Measurements from ENCODE around the gene AKAP1. TPM values are rescaled to one million over a fixed set of nuclear protein-coding genes. Genes with fewer than 3 reads are reported as not detected.
A peak's percentile ranks its signal among the peaks of the same experiment; 100 is the strongest.

AKAP1 gene
- total and polyA plus RNA-seq, 2 donors (not counting 1 experiment from before 2014, with no cell fraction given): 20.1 to 26.6 TPM

DNA sequence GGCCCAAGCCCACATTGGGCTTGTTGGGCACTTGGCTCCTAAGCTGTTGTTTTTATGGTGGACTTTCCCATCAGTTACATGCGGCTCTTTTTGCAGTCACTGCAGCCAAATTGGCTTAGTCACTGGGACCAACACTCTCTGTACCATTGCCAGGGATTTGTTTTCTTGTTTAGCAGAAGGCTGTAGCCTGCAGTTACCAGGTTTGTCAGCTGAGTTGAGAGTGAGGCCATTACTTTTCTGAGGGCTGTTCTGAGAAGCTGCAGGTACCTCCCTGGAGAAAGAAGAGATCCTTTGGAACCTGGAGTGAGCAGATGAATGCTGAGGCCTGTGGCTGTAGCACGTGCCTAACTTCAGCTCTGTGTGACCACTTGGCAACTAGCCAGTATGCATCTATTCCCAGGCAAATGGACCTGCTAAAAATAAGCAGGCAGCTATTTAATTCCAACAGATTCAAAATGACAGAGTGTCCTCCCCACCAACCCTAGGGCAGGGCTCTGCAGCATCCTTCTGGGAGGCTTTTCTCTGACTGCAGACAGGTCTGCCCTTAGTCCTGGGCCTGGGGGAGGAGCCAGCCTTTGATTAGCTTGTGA is 12.9 kb downstream of the AKAP1 start:
- H3K4me3 Mint-ChIP-seq: no peak overlapping the region
- POLR2A ChIA-PET: no interaction called here

DNA sequence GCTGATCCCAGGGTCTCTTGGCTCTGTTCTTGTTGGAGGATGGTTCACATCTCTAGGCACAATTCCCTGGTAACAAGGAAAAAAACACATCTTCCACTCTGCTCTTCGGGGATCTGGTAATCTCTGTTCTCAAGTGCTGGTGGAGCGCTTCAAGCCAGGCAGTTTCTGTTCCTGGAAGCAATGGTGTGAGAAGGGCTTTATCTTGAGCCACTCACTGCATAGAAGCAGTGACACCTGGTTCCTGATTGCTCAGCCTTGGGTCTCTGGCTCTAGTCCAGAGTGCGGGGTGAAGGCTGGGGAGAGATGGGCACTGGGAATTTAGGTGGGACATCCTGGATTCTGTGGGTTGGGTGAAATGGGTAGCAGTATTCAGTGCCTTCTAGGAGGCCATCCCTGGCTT is 14.1 kb downstream of the AKAP1 start:
- Histone ChIP-seq H3K9ac (ENCODE audit: low read length) (no peak overlapping the region), H2AFZ (ENCODE audit: insufficient read depth, low read depth, low read length, poor library complexity, severe bottlenecking) (no peak overlapping the region), H3K4me3 (ENCODE audit: control extremely low read depth in 1 of 5, extremely low read depth in 1 of 5, insufficient read depth in 1 of 5, low read depth in 2 of 5, low read length in 4 of 5) (no peak overlapping the region), H3K36me3 (replicated peaks in 1 of 2; ENCODE audit: control extremely low read depth in 1 of 2, control insufficient read depth in 1 of 2, extremely low read depth in 1 of 2, insufficient read depth in 2 of 2, low read length in 1 of 2) (peaks cover 0 to 3% of the 10 kb centered on the region in 2 experiments), H3K9me3 (ENCODE audit: control extremely low read depth in 1 of 3, control insufficient read depth in 2 of 3, insufficient read depth in 1 of 3, low read length in 2 of 3) (no peaks in the 10 kb centered on the region), H4K20me1 (ENCODE audit: control insufficient read depth, insufficient read depth, low read length, poor library complexity, severe bottlenecking) (peaks cover 61% of the 10 kb centered on the region), H3K4me2 (replicated peaks; ENCODE audit: low read depth, low read length, poor library complexity, severe bottlenecking) (peak overlapping the region; percentile 34), H3K27me3 (replicated peaks in 1 of 4; ENCODE audit: control extremely low read depth in 1 of 4, control insufficient read depth in 3 of 4, insufficient read depth in 4 of 4, low read length in 3 of 4) (no peaks in the 10 kb centered on the region), H3K27ac (ENCODE audit: low read length in 2 of 2) (peak overlapping the region in 1 of 2 donors; percentile 36), H3K4me1 (ENCODE audit: control insufficient read depth in 2 of 2, insufficient read depth in 2 of 2, low read length in 2 of 2) (peaks cover 21 to 24% of the 10 kb centered on the region in 2 donors), H3K79me2 (ENCODE audit: control insufficient read depth, insufficient read depth, low read length) (peaks cover 93% of the 10 kb centered on the region)
- Mint-ChIP-seq H3K9me3 (ENCODE audit: insufficient read depth) (no peaks in the 10 kb centered on the region), H3K4me3 (peak overlapping the region; percentile 26), H3K27me3 (no peaks in the 10 kb centered on the region), H3K4me1 (peaks cover 30% of the 10 kb centered on the region), H3K27ac (peak overlapping the region; percentile 13)
- 17% methylated on average over 2 of the region's 3 CpGs for WGBS (ENCODE audit: insufficient coverage)
- DNase-seq (peak; percentile 37), ATAC-seq (ENCODE audit: low read depth) (peak; percentile 51)
- intact Hi-C loops (cut with micrococcal nuclease): no loop called here
- TF ChIP-seq, protein P1, sequence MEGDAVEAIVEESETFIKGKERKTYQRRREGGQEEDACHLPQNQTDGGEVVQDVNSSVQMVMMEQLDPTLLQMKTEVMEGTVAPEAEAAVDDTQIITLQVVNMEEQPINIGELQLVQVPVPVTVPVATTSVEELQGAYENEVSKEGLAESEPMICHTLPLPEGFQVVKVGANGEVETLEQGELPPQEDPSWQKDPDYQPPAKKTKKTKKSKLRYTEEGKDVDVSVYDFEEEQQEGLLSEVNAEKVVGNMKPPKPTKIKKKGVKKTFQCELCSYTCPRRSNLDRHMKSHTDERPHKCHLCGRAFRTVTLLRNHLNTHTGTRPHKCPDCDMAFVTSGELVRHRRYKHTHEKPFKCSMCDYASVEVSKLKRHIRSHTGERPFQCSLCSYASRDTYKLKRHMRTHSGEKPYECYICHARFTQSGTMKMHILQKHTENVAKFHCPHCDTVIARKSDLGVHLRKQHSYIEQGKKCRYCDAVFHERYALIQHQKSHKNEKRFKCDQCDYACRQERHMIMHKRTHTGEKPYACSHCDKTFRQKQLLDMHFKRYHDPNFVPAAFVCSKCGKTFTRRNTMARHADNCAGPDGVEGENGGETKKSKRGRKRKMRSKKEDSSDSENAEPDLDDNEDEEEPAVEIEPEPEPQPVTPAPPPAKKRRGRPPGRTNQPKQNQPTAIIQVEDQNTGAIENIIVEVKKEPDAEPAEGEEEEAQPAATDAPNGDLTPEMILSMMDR (IDR thresholded peaks at IDR 0.05): no peak
- POLR2A ChIA-PET: no interaction called here
- CTCF ChIA-PET: no interaction called here

More for the DNA sequence above, 12.9 kb downstream of the AKAP1 start:
- Histone ChIP-seq H3K4me3 (ENCODE audit: control extremely low read depth in 1 of 5, extremely low read depth in 1 of 5, insufficient read depth in 1 of 5, low read depth in 2 of 5, low read length in 4 of 5) (no peak overlapping the region), H3K4me2 (replicated peaks; ENCODE audit: low read depth, low read length, poor library complexity, severe bottlenecking) (no peak overlapping the region), H4K20me1 (ENCODE audit: control insufficient read depth, insufficient read depth, low read length, poor library complexity, severe bottlenecking) (peaks cover 74% of the 10 kb centered on the region), H3K9me3 (ENCODE audit: control extremely low read depth in 1 of 3, control insufficient read depth in 2 of 3, insufficient read depth in 1 of 3, low read length in 2 of 3) (no peaks in the 10 kb centered on the region), H3K27me3 (replicated peaks in 1 of 4; ENCODE audit: control extremely low read depth in 1 of 4, control insufficient read depth in 3 of 4, insufficient read depth in 4 of 4, low read length in 3 of 4) (no peaks in the 10 kb centered on the region), H2AFZ (ENCODE audit: insufficient read depth, low read depth, low read length, poor library complexity, severe bottlenecking) (no peak overlapping the region), H3K36me3 (replicated peaks in 1 of 2; ENCODE audit: control extremely low read depth in 1 of 2, control insufficient read depth in 1 of 2, extremely low read depth in 1 of 2, insufficient read depth in 2 of 2, low read length in 1 of 2) (peaks cover 0 to 3% of the 10 kb centered on the region in 2 experiments), H3K27ac (ENCODE audit: low read length in 2 of 2) (no peak overlapping the region), H3K79me2 (ENCODE audit: control insufficient read depth, insufficient read depth, low read length) (peaks cover 95% of the 10 kb centered on the region), H3K9ac (ENCODE audit: low read length) (no peak overlapping the region), H3K4me1 (ENCODE audit: control insufficient read depth in 2 of 2, insufficient read depth in 2 of 2, low read length in 2 of 2) (peaks cover 21 to 24% of the 10 kb centered on the region in 2 donors)
- Mint-ChIP-seq H3K27ac (no peak overlapping the region), H3K4me1 (peaks cover 28% of the 10 kb centered on the region), H3K9me3 (ENCODE audit: insufficient read depth) (no peaks in the 10 kb centered on the region), H3K27me3 (no peaks in the 10 kb centered on the region)
- intact Hi-C loops (cut with micrococcal nuclease): no loop called here
- no peak for ATAC-seq (ENCODE audit: low read depth)
- TF ChIP-seq, protein P1 (IDR thresholded peaks at IDR 0.05): no peak
- TF ChIP-seq EZH2 (IDR thresholded peaks at IDR 0.05; ENCODE audit: borderline replicate concordance, insufficient read depth, low read depth, low read length, poor library complexity, severe bottlenecking): no peak
- no peak for DNase-seq
- CTCF ChIA-PET: interaction anchor here (1.0 kb wide), 1 partner anchor 12 kb away, joined by 3 read pairs; no protein-coding TSS in a partner anchor
- WGBS (ENCODE audit: insufficient coverage): 100% methylated on average over 1 of the region's 2 CpGs

All from B cell (primary cell).